K562 (cell line): ENCODE results near the gene FMNL1. TPM values are rescaled to one million over a fixed set of nuclear protein-coding genes. Genes with fewer than 3 reads are reported as not detected.

Experiments
- ATF7 ChIP-seq: fragments of 450-650 bp; IDR thresholded peaks from 2 replicates; pipeline ENCODE4 v1.7.1; 2014; ENCODE audit warnings: mild to moderate bottlenecking, moderate library complexity
- BDP1 ChIP-seq: IDR thresholded peaks from 3 replicates; pipeline ENCODE4 v1.6.1; 2011; ENCODE audit not compliant: insufficient read length, insufficient read depth
- E2F6 ChIP-seq, 2 experiments: IDR thresholded peaks; 2 replicates each; pipeline ENCODE4 v1.6.1; 2011; ENCODE audit warnings: borderline replicate concordance in 1 of 2, control low read depth in 1 of 2, low read depth in 1 of 2, low read length in 1 of 2, mild to moderate bottlenecking in 1 of 2, mixed read lengths in 1 of 2, moderate library complexity in 1 of 2; ENCODE audit not compliant: insufficient read depth in 1 of 2, insufficient read length in 1 of 2, poor library complexity in 1 of 2, severe bottlenecking in 1 of 2; ENCODE audit errors: extremely low read depth in 1 of 2
- HEY1 ChIP-seq: fragments of 250-450 bp; sonication (Bioruptor Pico); IDR thresholded peaks from 2 replicates; pipeline ENCODE4 v1.5.0; 2020; ENCODE audit warnings: mild to moderate bottlenecking, moderate library complexity, borderline replicate concordance
- IFI16 ChIP-seq: fragments of 250-450 bp; sonication (Bioruptor Pico); IDR thresholded peaks from 2 replicates; pipeline ENCODE4 v2.1.2; 2022; ENCODE audit warnings: mild to moderate bottlenecking, inconsistent platforms
- PRPF4 ChIP-seq: fragments of 200-400 bp; formaldehyde crosslinking; IDR thresholded peaks from one replicate; pipeline ENCODE4 v1.6.1; 2017; ENCODE audit warnings: low read length, low read depth, mild to moderate bottlenecking; ENCODE audit not compliant: insufficient read depth, poor library complexity, severe bottlenecking
- RB1 ChIP-seq: fragments of 450-650 bp; IDR thresholded peaks from 2 replicates; pipeline ENCODE4 v1.6.1; 2017; ENCODE audit warnings: low read depth, mild to moderate bottlenecking
- SAFB ChIP-seq: fragments of 200-400 bp; formaldehyde crosslinking; IDR thresholded peaks from 2 replicates; pipeline ENCODE4 v1.6.1; 2017; ENCODE audit warnings: low read depth, low read length, borderline replicate concordance
- SMARCC2 ChIP-seq: fragments of 450-650 bp; IDR thresholded peaks from 2 replicates; pipeline ENCODE4 v1.6.1; 2017; ENCODE audit warnings: antibody characterized with exemption, moderate library complexity, mild to moderate bottlenecking, low read depth
- SMARCE1 ChIP-seq: fragments of 450-650 bp; IDR thresholded peaks from 2 replicates; pipeline ENCODE4 v1.7.1; 2016; ENCODE audit warnings: mild to moderate bottlenecking
- SMC3 ChIP-seq: conservative IDR thresholded peaks from 2 replicates; pipeline ENCODE4 v1.6.1; 2011; ENCODE audit warnings: low read depth, low read length, improper control_type of control experiment; ENCODE audit not compliant: insufficient read depth
- TEAD1 ChIP-seq, 2 experiments: fragments of 450-650 bp in 1 of 2; sonication (generic) in 1 of 2; formaldehyde crosslinking; IDR thresholded peaks; 2 replicates each; pipeline versions ENCODE4 v1.4.0 to v1.8.0; 2020 to 2022; ENCODE audit warnings: mild to moderate bottlenecking in 2 of 2, missing genetic modification reagents in 1 of 2
- TEAD4 ChIP-seq, 2 experiments: sonication (generic) in 1 of 2; formaldehyde crosslinking in 1 of 2; IDR thresholded peaks; 2 replicates each; pipeline versions ENCODE4 v1.6.1 to v1.8.0; 2012 to 2022; ENCODE audit warnings: borderline replicate concordance in 1 of 2, inconsistent platforms in 1 of 2, low read length in 1 of 2, mild to moderate bottlenecking in 1 of 2, missing genetic modification reagents in 1 of 2
- ZNF224 ChIP-seq: sonication (generic); formaldehyde crosslinking; IDR thresholded peaks from 2 replicates; pipeline ENCODE4 v1.8.0; 2022; ENCODE audit warnings: mild to moderate bottlenecking, missing genetic modification reagents
- ZNF507 ChIP-seq: conservative IDR thresholded peaks from 2 replicates; pipeline ENCODE4 v1.6.1; 2017; ENCODE audit warnings: missing genetic modification characterization, missing compliant biosample characterization
- polyA plus RNA-seq, 8 experiments: library from polyadenylated mRNA; depleted of rRNA in 4 of 8; stranded (reverse) in 5 of 8; unstranded in 3 of 8; fragments of >200 nt; fragmentation: Nextera tagmentation in 2 of 8; fragmentation: Illumina TruSeq in 1 of 8; extraction: Ambion mirVana in 2 of 8; extraction: Trizol in 1 of 8; gene quantifications; 2 replicates each; pipeline versions ENCODE4 v1.2.1 to v1.2.3, GENCODE V29; 2011 to 2014; ENCODE audit warnings: inconsistent platforms in 1 of 8, missing spikeins in 1 of 8
- total RNA-seq, 7 experiments: library from RNA; depleted of rRNA in 6 of 7; stranded (reverse); fragments of >200 nt in 6 of 7; fragmentation: Illumina TruSeq in 2 of 7; extraction: Trizol in 2 of 7; gene quantifications; 2 replicates each; pipeline versions ENCODE4 v1.2.1 to v1.2.3, GENCODE V29; 2011 to 2021; ENCODE audit warnings: low replicate concordance in 1 of 7
- TF ChIP-seq, protein P1 (sequence below), 2 experiments: fragments of 450-650 bp; conservative IDR thresholded peaks; 2 replicates each; pipeline ENCODE4 v1.6.1; 2017; ENCODE audit warnings: mild to moderate bottlenecking in 2 of 2, moderate library complexity in 2 of 2
- TF ChIP-seq, protein P2 (sequence below): fragments of 200-800 bp; sonication (Bioruptor generic); IDR thresholded peaks from 2 replicates; pipeline ENCODE4 v1.6.1; 2017; ENCODE audit warnings: missing genetic modification characterization, missing compliant biosample characterization
- TF ChIP-seq, protein P3 (sequence below): IDR thresholded peaks from 2 replicates; pipeline ENCODE4 v1.6.1; 2016; ENCODE audit warnings: missing genetic modification characterization, missing compliant biosample characterization
- TF ChIP-seq, protein P4 (sequence below): fragments of 450-650 bp; formaldehyde crosslinking; IDR thresholded peaks from 2 replicates; pipeline ENCODE4 v1.4.0; 2020; ENCODE audit warnings: mild to moderate bottlenecking, moderate library complexity

Gene FMNL1
- total and polyA plus RNA-seq, 9 of the 15 experiments (the other 6 are each of a cell fraction or from before 2014, with no cell fraction given), result 0.70 to 36.6 (median 7.7) TPM

DNA sequence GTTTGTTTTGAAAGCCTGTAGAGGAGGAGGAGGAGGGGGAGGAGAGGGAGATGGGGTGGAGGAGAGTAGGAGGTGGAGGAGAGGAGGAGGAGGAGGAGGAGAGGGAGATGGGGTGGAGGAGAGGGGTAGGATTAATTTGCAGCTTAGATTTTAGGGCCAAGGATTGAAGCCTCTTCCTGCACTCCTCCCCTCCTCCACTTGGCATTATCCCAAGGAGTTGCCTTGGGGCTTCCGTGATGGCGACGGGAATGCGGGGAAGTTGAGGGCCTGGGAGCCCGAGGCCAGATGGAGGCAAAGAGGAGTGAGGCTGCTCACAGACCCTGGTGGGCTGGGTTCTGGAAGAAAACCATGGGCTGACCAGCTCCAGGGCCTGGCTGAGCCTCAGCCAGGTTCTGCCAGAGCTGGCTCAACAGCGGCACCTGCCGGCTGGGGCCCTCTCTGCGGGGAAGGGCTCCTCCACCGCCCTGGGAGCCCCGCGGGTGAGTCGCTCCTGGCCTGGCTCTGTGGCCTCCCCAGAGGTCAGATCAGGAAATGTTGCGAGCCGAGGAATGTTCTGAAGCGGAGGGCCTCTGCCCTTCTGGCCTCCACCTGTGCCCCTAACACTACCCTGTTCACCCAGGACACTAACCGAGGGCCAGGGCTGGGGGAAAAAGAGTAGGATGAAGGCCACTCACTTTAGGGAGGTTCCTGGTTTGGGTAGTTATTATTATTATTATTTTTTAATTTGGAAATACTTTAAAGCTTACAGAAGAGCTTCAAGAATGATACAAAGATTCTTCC is 23.9 kb upstream of the FMNL1 start (continued):
- TF ChIP-seq SMC3, result peak; percentile 96
- no peak for TF ChIP-seq SMARCC2
- peak in 1 of 2 experiments; percentile 15 for TF ChIP-seq E2F6 (IDR thresholded peaks at IDR 0.05; ENCODE audit: borderline replicate concordance in 1 of 2, extremely low read depth in 1 of 2, insufficient read depth in 1 of 2, insufficient read length in 1 of 2, low read depth in 1 of 2, low read length in 1 of 2, poor library complexity in 1 of 2, severe bottlenecking in 1 of 2)
- TF ChIP-seq IFI16 (CRISPR knock-in tag), result no peak
- TF ChIP-seq, protein P1, sequence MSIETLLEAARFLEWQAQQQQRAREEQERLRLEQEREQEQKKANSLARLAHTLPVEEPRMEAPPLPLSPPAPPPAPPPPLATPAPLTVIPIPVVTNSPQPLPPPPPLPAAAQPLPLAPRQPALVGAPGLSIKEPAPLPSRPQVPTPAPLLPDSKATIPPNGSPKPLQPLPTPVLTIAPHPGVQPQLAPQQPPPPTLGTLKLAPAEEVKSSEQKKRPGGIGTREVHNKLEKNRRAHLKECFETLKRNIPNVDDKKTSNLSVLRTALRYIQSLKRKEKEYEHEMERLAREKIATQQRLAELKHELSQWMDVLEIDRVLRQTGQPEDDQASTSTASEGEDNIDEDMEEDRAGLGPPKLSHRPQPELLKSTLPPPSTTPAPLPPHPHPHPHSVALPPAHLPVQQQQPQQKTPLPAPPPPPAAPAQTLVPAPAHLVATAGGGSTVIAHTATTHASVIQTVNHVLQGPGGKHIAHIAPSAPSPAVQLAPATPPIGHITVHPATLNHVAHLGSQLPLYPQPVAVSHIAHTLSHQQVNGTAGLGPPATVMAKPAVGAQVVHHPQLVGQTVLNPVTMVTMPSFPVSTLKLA (conservative IDR thresholded peaks at IDR 0.05), result peak in 1 of 2 experiments; percentile 24; a peak in 1 of 4 replicates
- peak; percentile 74 for TF ChIP-seq ATF7
- TF ChIP-seq, protein P2, sequence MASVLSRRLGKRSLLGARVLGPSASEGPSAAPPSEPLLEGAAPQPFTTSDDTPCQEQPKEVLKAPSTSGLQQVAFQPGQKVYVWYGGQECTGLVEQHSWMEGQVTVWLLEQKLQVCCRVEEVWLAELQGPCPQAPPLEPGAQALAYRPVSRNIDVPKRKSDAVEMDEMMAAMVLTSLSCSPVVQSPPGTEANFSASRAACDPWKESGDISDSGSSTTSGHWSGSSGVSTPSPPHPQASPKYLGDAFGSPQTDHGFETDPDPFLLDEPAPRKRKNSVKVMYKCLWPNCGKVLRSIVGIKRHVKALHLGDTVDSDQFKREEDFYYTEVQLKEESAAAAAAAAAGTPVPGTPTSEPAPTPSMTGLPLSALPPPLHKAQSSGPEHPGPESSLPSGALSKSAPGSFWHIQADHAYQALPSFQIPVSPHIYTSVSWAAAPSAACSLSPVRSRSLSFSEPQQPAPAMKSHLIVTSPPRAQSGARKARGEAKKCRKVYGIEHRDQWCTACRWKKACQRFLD (CRISPR knock-in tag), result no peak
- TF ChIP-seq, protein P3, sequence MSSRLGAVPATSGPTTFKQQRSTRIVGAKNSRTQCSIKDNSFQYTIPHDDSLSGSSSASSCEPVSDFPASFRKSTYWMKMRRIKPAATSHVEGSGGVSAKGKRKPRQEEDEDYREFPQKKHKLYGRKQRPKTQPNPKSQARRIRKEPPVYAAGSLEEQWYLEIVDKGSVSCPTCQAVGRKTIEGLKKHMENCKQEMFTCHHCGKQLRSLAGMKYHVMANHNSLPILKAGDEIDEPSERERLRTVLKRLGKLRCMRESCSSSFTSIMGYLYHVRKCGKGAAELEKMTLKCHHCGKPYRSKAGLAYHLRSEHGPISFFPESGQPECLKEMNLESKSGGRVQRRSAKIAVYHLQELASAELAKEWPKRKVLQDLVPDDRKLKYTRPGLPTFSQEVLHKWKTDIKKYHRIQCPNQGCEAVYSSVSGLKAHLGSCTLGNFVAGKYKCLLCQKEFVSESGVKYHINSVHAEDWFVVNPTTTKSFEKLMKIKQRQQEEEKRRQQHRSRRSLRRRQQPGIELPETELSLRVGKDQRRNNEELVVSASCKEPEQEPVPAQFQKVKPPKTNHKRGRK, result peak; percentile 59; the same call in 1 of the 2 replicates
- TF ChIP-seq BDP1, result no peak
- 0 out of 2 replicates have a peak, but pooled peaks have one; percentile 22 for TF ChIP-seq SMARCE1
- peak; percentile 50 for TF ChIP-seq TEAD4 (IDR thresholded peaks at IDR 0.05; ENCODE audit: low read length)
- TF ChIP-seq TEAD4 (CRISPR knock-in tag; IDR thresholded peaks at IDR 0.05; ENCODE audit: borderline replicate concordance), result no peak
- no peak for TF ChIP-seq ZNF507 (tag)
- peak; percentile 96 for TF ChIP-seq RB1
- no peak for TF ChIP-seq HEY1 (CRISPR knock-in tag)
- TF ChIP-seq ZNF224, result no peak
- TF ChIP-seq, protein P4, sequence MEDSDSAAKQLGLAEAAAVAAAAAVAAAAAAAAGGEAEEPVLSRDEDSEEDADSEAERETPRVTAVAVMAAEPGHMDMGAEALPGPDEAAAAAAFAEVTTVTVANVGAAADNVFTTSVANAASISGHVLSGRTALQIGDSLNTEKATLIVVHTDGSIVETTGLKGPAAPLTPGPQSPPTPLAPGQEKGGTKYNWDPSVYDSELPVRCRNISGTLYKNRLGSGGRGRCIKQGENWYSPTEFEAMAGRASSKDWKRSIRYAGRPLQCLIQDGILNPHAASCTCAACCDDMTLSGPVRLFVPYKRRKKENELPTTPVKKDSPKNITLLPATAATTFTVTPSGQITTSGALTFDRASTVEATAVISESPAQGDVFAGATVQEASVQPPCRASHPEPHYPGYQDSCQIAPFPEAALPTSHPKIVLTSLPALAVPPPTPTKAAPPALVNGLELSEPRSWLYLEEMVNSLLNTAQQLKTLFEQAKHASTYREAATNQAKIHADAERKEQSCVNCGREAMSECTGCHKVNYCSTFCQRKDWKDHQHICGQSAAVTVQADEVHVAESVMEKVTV (CRISPR knock-in tag), result peak; percentile 98
- TF ChIP-seq SAFB, result no peak
- TF ChIP-seq TEAD1 (CRISPR knock-in tag; IDR thresholded peaks at IDR 0.05), result peak; percentile 39 to 72; a peak in 2 of 4 replicates
- TF ChIP-seq PRPF4, result no peak
